HL-60 (cell line): ENCODE measurements around the gene ANTXR1.
"Not testable (repeated sequence)": the region's sequence is repeated elsewhere in the genome, so short reads cannot be mapped to it uniquely, and the experiment has no call there.

Experiments used
- DNase-seq, 2 experiments: peaks; one replicate each; pipeline ENCODE4 v3.0.0-alpha.2; 2010 to 2020; ENCODE audit warnings: low read depth in 1 of 2, low spot score in 1 of 2
- H3K27ac ChIP-seq: fragments of 250-450 bp; sonication (Bioruptor Pico); replicated peaks from 2 replicates; pipeline ENCODE4 v1.5.1; 2020; ENCODE audit warnings: mild to moderate bottlenecking, moderate library complexity
- H3K27me3 ChIP-seq: fragments of 250-450 bp; sonication (Bioruptor Pico); 2 replicates; pipeline ENCODE4 v1.5.1; 2021; ENCODE audit warnings: mild to moderate bottlenecking, moderate library complexity; ENCODE audit not compliant: insufficient read depth, poor library complexity, severe bottlenecking
- H3K4me3 ChIP-seq: replicated peaks from 2 replicates; pipeline ENCODE4 v1.5.1; 2011; ENCODE audit warnings: mild to moderate bottlenecking, control low read depth, low read length; ENCODE audit not compliant: insufficient read depth
- GABPA ChIP-seq: IDR thresholded peaks from 2 replicates; pipeline ENCODE4 v1.6.1; 2012; ENCODE audit warnings: low read depth
- POLR2AphosphoS5 ChIP-seq: IDR thresholded peaks from 2 replicates; pipeline ENCODE4 v1.6.1; 2012; ENCODE audit warnings: low read depth
- SPI1 ChIP-seq: IDR thresholded peaks from 2 replicates; pipeline ENCODE4 v1.6.1; 2012; ENCODE audit warnings: low read depth, mild to moderate bottlenecking, borderline replicate concordance
- TF ChIP-seq, protein P1 (sequence below): IDR thresholded peaks from 2 replicates; pipeline ENCODE4 v1.6.1; 2012; ENCODE audit warnings: low read depth; ENCODE audit not compliant: insufficient replicate concordance
- TF ChIP-seq, protein P2 (sequence below): IDR thresholded peaks from one replicate; pipeline ENCODE4 v1.5.1; 2011; ENCODE audit warnings: low read length, control low read depth, inconsistent platforms; ENCODE audit not compliant: insufficient read depth

Gene ANTXR1

DNA sequence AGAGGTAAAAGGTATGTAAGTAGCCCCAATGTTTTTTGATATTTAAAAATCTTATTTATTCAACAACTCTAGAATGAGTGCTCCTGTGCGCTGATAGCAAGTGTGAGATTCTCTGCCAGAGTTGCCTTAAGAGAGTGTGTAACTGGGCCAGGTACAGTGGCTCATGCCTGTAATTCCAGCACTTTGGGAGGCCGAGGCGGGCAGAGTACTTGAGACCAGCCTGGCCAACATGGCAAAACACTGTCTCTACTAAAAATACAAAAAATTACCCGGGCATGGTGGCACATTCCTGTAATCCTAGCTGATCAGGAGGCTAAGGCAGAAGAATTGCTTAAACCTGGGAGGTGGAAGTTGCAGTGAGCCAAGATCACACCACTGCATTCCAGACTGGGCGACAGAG is 161.2 kb downstream of the ANTXR1 start:
- H3K27ac ChIP-seq, H3K4me3 ChIP-seq, H3K27me3 ChIP-seq, DNase-seq: not testable (repeated sequence)

DNA sequence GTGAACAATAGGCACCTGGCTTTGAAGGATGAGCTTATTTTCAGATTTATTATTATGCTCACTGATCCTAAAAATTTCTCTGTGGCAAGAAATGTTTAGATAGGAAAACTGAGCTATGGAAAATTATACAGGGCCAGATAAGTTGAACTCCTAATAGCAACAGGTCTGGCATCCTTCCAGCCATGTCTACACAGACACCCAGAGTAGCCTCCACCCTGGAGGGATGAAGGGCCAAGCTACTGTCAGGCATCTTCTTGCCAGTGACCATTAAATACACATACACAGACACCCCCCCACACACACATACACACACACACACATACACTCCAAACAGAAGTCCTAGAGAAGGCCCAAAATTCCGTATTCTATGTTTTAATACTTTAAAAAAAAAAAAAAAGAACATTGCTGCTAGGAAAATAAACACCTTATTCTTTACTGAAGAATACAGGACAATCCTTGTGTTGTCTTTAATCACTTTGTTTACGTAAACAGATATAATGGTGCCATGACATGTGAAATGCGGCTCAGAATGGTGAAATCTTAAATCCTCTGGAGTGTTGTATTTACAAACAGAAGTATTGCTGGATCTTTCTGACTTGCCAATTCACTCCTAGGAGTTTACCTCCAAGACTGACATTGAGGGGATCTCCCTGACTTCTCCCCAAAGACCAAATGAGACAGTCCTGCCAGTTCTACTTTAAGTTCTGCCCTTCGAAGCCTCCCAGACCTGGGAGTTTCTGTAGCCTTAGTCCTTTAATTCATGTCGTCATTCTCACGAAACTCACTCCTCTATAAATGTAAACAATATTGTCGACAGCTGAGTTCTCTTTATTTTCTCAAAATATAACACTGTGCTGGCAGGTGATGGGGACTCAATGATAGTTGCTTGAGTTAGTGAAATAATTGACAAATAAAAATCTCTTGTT is 163.1 kb downstream of the ANTXR1 start:
- TF ChIP-seq, protein P1, sequence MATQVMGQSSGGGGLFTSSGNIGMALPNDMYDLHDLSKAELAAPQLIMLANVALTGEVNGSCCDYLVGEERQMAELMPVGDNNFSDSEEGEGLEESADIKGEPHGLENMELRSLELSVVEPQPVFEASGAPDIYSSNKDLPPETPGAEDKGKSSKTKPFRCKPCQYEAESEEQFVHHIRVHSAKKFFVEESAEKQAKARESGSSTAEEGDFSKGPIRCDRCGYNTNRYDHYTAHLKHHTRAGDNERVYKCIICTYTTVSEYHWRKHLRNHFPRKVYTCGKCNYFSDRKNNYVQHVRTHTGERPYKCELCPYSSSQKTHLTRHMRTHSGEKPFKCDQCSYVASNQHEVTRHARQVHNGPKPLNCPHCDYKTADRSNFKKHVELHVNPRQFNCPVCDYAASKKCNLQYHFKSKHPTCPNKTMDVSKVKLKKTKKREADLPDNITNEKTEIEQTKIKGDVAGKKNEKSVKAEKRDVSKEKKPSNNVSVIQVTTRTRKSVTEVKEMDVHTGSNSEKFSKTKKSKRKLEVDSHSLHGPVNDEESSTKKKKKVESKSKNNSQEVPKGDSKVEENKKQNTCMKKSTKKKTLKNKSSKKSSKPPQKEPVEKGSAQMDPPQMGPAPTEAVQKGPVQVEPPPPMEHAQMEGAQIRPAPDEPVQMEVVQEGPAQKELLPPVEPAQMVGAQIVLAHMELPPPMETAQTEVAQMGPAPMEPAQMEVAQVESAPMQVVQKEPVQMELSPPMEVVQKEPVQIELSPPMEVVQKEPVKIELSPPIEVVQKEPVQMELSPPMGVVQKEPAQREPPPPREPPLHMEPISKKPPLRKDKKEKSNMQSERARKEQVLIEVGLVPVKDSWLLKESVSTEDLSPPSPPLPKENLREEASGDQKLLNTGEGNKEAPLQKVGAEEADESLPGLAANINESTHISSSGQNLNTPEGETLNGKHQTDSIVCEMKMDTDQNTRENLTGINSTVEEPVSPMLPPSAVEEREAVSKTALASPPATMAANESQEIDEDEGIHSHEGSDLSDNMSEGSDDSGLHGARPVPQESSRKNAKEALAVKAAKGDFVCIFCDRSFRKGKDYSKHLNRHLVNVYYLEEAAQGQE = no peak
- TF ChIP-seq, protein P2, sequence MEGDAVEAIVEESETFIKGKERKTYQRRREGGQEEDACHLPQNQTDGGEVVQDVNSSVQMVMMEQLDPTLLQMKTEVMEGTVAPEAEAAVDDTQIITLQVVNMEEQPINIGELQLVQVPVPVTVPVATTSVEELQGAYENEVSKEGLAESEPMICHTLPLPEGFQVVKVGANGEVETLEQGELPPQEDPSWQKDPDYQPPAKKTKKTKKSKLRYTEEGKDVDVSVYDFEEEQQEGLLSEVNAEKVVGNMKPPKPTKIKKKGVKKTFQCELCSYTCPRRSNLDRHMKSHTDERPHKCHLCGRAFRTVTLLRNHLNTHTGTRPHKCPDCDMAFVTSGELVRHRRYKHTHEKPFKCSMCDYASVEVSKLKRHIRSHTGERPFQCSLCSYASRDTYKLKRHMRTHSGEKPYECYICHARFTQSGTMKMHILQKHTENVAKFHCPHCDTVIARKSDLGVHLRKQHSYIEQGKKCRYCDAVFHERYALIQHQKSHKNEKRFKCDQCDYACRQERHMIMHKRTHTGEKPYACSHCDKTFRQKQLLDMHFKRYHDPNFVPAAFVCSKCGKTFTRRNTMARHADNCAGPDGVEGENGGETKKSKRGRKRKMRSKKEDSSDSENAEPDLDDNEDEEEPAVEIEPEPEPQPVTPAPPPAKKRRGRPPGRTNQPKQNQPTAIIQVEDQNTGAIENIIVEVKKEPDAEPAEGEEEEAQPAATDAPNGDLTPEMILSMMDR = no peak
- TF ChIP-seq POLR2AphosphoS5 (no peak), SPI1 (no peak), GABPA (no peak)
- no peak for DNase-seq
- H3K27me3 ChIP-seq = no peaks in the 10 kb centered on the region
- H3K27ac ChIP-seq = no peak overlapping the region
- H3K4me3 ChIP-seq = no peak overlapping the region

DNA sequence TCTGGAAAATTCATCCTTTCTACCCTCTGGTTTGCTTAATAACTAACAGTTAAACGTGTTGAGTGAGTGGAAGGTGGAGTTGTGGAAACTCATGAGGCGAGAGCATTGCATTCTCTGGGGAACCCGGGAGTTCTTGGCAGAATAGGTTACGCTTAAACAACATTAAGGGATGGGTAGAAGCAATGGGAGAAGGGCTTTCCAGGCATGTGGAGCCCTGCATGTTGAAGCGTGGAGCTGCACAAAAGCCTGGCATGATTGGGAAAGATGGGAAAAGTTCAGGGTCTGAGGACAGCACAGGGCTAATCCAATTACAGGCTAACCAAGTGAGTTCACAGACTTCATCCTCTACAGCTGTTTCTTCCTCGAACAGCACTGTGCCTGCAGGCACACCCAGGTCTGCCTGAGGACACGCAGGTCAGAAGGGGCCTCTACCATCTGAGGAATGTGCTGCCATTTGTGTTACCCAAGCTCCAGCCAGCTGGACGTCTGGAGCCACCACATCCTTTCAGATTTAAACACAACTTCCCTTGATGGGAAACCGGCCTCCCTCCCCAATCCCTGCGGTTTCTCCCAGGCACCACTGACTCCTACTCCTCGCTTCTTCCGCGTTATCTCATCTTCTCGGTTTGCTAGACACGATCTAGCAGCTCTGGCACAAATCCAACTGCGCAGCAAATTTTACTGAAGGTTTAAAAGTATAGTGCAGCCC is 164.2 kb downstream of the ANTXR1 start:
- TF ChIP-seq, protein P1 = peak; percentile 18
- TF ChIP-seq POLR2AphosphoS5 (peak; percentile 100), GABPA (peak; percentile 63), SPI1 (peak; percentile 56; the same call in 1 of the 2 replicates)
- TF ChIP-seq, protein P2 = no peak
- Histone ChIP-seq H3K27ac (peak overlapping the region; percentile 65), H3K4me3 (0 out of 2 replicates have a peak overlapping the region, but pooled peaks have one; percentile 8), H3K27me3 (no peaks in the 10 kb centered on the region)
- DNase-seq = peak; percentile 91 to 94
